Subcutaneous abdominal adipose tissue (tissue), 5 donors: ENCODE measurements around the gene LAMA2.

Experiments used
- H3K27ac ChIP-seq: one replicate; pipeline ENCODE4 v1.7.0; 2013; ENCODE audit warnings: low read depth, mild to moderate bottlenecking, inconsistent platforms, low read length, moderate library complexity
- H3K27me3 ChIP-seq, 5 donors: one replicate each; pipeline ENCODE4 v1.7.0; 2013; ENCODE audit warnings: low read length in 5 of 5, inconsistent platforms in 1 of 5; ENCODE audit not compliant: control insufficient read depth in 5 of 5, insufficient read depth in 4 of 5
- H3K36me3 ChIP-seq, 5 donors: one replicate each; pipeline ENCODE4 v1.7.0; 2013; ENCODE audit warnings: low read length in 5 of 5; ENCODE audit not compliant: control insufficient read depth in 5 of 5, insufficient read depth in 5 of 5
- H3K4me1 ChIP-seq, 5 donors: one replicate each; pipeline ENCODE4 v1.7.0; 2013; ENCODE audit warnings: low read length in 5 of 5, mild to moderate bottlenecking in 3 of 5, moderate library complexity in 1 of 5; ENCODE audit not compliant: control insufficient read depth in 5 of 5, insufficient read depth in 5 of 5
- H3K4me3 ChIP-seq, 5 donors: one replicate each; pipeline ENCODE4 v1.7.0; 2013; ENCODE audit warnings: low read length in 5 of 5, low read depth in 1 of 5
- H3K9ac ChIP-seq, 5 donors: one replicate each; pipeline ENCODE4 v1.7.0; 2013; ENCODE audit warnings: low read length in 5 of 5, mild to moderate bottlenecking in 4 of 5, moderate library complexity in 3 of 5
- H3K9me3 ChIP-seq, 5 donors: one replicate each; pipeline ENCODE4 v1.7.0; 2013; ENCODE audit warnings: low read length in 5 of 5; ENCODE audit not compliant: control insufficient read depth in 5 of 5
- donor health status: healthy.
- donor health status: healthy.
- donor health status: healthy.
- donor health status: healthy.
- donor health status: healthy.

Gene LAMA2, protein sequence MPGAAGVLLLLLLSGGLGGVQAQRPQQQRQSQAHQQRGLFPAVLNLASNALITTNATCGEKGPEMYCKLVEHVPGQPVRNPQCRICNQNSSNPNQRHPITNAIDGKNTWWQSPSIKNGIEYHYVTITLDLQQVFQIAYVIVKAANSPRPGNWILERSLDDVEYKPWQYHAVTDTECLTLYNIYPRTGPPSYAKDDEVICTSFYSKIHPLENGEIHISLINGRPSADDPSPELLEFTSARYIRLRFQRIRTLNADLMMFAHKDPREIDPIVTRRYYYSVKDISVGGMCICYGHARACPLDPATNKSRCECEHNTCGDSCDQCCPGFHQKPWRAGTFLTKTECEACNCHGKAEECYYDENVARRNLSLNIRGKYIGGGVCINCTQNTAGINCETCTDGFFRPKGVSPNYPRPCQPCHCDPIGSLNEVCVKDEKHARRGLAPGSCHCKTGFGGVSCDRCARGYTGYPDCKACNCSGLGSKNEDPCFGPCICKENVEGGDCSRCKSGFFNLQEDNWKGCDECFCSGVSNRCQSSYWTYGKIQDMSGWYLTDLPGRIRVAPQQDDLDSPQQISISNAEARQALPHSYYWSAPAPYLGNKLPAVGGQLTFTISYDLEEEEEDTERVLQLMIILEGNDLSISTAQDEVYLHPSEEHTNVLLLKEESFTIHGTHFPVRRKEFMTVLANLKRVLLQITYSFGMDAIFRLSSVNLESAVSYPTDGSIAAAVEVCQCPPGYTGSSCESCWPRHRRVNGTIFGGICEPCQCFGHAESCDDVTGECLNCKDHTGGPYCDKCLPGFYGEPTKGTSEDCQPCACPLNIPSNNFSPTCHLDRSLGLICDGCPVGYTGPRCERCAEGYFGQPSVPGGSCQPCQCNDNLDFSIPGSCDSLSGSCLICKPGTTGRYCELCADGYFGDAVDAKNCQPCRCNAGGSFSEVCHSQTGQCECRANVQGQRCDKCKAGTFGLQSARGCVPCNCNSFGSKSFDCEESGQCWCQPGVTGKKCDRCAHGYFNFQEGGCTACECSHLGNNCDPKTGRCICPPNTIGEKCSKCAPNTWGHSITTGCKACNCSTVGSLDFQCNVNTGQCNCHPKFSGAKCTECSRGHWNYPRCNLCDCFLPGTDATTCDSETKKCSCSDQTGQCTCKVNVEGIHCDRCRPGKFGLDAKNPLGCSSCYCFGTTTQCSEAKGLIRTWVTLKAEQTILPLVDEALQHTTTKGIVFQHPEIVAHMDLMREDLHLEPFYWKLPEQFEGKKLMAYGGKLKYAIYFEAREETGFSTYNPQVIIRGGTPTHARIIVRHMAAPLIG (N-terminal part only)

DNA sequence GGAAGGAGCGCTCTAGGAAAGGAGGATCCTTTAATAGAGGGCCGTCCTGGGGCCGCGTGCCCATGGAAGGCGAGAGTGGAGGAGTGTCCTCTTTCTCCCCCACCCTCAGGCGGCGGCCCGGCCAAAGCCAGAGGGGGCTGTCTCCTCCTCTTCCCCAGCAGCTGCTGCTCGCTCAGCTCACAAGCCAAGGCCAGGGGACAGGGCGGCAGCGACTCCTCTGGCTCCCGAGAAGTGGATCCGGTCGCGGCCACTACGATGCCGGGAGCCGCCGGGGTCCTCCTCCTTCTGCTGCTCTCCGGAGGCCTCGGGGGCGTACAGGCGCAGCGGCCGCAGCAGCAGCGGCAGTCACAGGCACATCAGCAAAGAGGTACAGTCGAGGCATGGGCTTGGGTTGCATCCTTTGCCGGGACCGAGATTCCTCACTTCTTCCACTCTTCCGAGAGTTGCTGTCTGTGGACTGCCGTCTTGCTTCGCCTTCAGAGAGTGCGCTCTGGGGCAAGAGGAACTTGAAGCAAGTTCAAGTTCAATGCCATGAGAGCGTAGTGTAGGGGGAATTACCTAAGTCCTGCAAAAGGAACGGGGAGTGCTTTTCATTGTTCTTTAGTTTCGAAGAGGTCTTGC, at the start of gene LAMA2:
TSS of gene LAMA2 (plus strand) at position 148 of the 621 bp plus-strand sequence. CDS start at position 256, 108 bp downstream.
- H3K27ac ChIP-seq = peak within 1 kb of the TSS; percentile 48
- peak within 1 kb of the TSS; percentile 77 to 92 (median 85) for H3K4me3 ChIP-seq
- peak within 1 kb of the TSS; percentile 29 to 80 (median 71) for H3K9ac ChIP-seq
- no peaks in the 10 kb centered on the region for H3K36me3 ChIP-seq
- no peaks in the 10 kb centered on the region for H3K9me3 ChIP-seq
- no peaks in the 10 kb centered on the region for H3K27me3 ChIP-seq
- H3K4me1 ChIP-seq = peaks cover 0 to 12% (median 7%) of the 10 kb centered on the region in 5 donors

DNA sequence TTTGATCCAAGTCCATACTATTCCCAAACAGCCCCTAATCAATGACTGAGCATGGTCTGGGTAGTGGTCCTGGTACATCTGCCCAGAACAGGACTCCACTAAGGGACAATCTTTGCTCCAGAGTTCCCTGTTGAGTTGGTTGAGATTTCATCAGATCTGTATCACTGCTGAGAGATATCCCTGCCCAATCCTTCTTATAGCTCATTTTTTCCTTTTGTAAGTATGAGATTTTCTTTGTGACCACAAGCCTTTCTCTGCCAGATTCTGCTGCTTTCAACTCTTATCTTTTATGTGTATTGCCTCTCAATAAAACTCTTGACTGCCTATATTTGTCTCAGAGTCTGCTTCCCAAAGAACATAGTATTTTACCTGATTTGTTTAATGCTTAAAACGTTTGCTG, 46.2 kb upstream of the LAMA2 start:
- Histone ChIP-seq H3K36me3 (no peaks in the 10 kb centered on the region), H3K4me3 (no peak overlapping the region), H3K9ac (no peak overlapping the region), H3K27me3 (no peaks in the 10 kb centered on the region), H3K9me3 (no peaks in the 10 kb centered on the region), H3K4me1 (no peaks in the 10 kb centered on the region), H3K27ac (no peak overlapping the region)

DNA sequence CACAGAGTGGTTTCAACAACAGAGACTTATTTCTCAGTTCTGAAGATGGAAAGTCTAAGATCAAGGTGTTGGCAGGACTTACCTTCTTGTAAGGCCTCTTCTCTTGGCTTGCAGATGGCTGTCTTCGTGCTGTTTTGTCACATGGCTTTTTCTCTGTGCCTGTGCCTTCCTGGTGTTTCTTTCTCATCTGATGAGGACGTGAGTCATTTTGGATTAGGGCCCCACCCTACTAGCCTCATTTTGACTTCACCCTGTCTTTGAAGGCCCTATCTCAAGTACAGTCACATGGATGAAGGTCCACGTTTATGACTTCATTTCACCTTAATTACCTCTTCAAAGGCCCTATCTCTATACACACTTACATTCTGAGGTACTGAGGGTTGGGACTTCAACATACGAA, 41.4 kb upstream of the LAMA2 start:
- H3K27me3 ChIP-seq = no peaks in the 10 kb centered on the region
- H3K4me1 ChIP-seq = no peaks in the 10 kb centered on the region
- no peak overlapping the region for H3K27ac ChIP-seq
- peak overlapping the region in 1 of 5 donors; percentile 35 for H3K4me3 ChIP-seq
- H3K9me3 ChIP-seq = no peaks in the 10 kb centered on the region
- H3K9ac ChIP-seq = no peak overlapping the region
- no peaks in the 10 kb centered on the region for H3K36me3 ChIP-seq

DNA sequence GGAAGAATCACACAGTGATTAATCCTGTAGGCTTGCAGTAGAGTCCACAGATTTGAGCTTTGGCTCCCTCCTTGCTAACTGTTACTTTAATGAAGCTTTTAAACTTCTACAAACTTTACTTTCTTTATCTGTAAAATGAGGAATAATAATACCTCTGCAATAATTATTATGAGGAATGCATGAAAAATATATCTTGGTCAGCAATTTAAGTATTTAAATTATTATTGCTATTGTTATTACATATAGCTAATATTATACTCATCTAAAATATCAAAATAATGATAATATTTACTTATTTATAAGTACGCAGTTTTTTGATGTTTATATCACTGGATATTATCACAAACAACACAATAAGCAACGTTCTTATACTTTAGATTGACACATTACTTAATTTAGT, 38.3 kb upstream of the LAMA2 start:
- Histone ChIP-seq H3K27ac (no peak overlapping the region), H3K9me3 (no peaks in the 10 kb centered on the region), H3K36me3 (no peaks in the 10 kb centered on the region), H3K4me3 (no peak overlapping the region), H3K27me3 (no peaks in the 10 kb centered on the region), H3K4me1 (no peaks in the 10 kb centered on the region), H3K9ac (no peak overlapping the region)

DNA sequence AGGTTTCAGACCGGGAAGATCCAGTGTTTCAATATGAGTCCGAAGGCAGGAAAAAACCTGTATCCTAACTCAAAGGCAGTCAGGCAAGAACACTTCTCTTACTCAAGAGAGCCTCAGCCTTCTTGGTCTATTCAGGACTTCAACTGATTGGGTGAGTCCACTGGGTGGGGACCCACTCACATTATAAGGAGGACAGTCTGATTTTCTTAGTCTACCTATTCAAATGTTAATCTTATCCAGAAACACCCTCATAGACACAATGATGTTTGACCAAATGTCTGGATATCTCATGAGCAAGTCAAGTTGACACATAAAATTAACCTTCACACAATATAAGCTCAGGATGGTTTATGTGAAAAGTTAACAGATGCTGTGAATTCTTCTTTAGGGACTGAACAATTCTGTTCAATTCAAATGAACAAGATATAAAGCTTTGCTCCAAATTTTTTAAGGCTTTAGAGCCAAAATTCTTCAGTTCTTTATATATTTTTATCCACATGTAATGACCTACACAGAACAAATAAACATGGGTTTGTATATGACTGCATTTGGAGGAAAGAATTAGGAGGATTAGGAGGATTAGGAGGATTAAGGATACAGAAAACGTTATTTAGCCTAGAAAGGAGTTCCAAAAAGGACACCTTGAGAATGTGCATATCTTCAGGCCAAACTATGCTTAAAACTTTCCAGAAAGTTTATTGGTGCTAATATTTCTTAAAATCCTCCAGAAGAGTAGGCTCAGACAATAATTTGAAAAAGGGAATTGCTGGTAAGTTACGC, 35.3 kb upstream of the LAMA2 start:
- Histone ChIP-seq H3K4me1 (no peaks in the 10 kb centered on the region), H3K27me3 (no peaks in the 10 kb centered on the region), H3K4me3 (no peak overlapping the region), H3K9me3 (no peaks in the 10 kb centered on the region), H3K9ac (no peak overlapping the region), H3K27ac (no peak overlapping the region), H3K36me3 (no peaks in the 10 kb centered on the region)

DNA sequence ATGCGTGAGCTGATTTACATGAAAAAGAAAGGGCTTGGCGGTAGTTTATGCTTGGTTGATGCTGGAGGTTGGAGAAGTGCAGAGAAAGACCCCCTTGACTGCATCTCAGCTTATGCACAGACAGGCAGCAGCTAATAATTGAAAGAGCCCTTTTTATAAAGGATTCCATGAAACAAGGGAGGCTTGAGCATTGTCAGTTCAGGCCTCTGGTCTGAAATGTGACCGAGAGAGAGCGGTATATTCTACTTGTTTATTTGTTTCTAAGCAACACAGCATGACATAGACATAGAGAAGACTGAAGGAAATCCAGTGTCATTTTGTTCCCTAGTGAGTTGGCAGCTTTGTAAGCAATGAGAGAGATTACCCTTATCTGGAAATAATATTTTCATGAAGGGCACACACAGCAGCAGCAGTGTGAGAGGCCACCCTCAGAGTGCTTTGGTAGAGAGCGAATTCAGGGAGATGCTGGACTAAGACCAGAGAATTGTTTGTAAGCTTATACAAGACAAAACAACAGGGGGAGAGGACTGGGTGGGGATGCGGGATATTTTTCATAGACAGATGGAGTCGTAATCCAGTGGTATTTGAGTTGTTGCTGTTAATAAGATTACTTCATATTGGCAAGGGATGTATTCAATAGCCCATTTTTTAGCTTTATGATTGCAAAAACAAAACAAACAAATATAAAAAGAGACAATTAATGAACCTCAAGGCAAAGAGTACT, 34.6 kb upstream of the LAMA2 start:
- no peak overlapping the region for H3K4me3 ChIP-seq
- no peaks in the 10 kb centered on the region for H3K36me3 ChIP-seq
- no peaks in the 10 kb centered on the region for H3K27me3 ChIP-seq
- no peak overlapping the region for H3K27ac ChIP-seq
- H3K4me1 ChIP-seq = no peaks in the 10 kb centered on the region
- no peaks in the 10 kb centered on the region for H3K9me3 ChIP-seq
- H3K9ac ChIP-seq = no peak overlapping the region

DNA sequence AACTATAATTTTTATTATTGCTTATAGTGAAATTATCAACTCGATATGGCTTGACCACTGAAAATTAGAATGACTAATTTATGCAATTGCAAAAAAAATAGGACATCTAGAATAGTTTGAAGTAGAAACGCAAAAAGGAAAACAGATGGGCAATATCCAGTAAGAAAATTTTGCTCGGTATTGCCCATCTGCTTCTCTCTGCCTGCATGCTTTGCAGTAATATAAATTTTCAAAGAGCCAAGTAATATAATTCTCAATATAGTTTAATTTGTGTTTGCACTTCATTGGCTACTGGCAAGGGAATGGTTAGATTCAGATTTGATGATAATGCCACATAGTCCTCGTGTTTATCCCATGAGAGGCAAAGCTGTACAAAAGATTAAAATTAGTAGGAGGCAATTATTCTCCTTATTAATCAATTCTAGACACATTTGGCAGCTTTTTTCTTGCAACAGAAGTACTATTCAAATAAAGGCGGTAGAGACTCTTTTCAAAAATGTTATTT, 27.3 kb upstream of the LAMA2 start:
- no peaks in the 10 kb centered on the region for H3K27me3 ChIP-seq
- no peaks in the 10 kb centered on the region for H3K36me3 ChIP-seq
- no peak overlapping the region for H3K9ac ChIP-seq
- H3K4me3 ChIP-seq = no peak overlapping the region
- H3K9me3 ChIP-seq = peaks cover 0 to 4% (median 0%) of the 10 kb centered on the region in 5 donors
- no peaks in the 10 kb centered on the region for H3K4me1 ChIP-seq
- H3K27ac ChIP-seq = no peak overlapping the region

DNA sequence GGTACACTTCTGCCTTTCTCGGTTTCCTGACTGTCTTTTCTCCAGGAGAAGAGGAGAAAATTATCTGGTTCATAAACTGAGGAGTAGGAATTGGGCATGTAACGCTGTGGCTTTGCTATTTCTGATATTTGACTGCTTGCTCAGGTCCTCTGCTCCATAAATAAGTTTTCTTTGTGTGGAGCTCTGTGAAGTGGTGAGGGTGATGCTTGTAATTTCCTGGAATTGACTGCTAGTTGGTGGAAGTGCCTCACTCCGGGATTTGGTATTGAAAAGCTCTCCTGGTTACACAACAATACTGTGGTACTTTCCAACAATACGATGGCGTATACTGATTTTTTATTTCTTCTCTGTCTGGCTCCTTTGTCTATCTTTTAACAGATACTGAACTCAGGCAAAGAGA, 25.1 kb upstream of the LAMA2 start:
- Histone ChIP-seq H3K4me1 (no peaks in the 10 kb centered on the region), H3K27ac (no peak overlapping the region), H3K9me3 (peaks cover 0 to 13% (median 2%) of the 10 kb centered on the region in 5 donors), H3K27me3 (no peaks in the 10 kb centered on the region), H3K36me3 (no peaks in the 10 kb centered on the region), H3K9ac (no peak overlapping the region), H3K4me3 (no peak overlapping the region)
